ENCODE measurements around the gene ECI2.

DNA sequence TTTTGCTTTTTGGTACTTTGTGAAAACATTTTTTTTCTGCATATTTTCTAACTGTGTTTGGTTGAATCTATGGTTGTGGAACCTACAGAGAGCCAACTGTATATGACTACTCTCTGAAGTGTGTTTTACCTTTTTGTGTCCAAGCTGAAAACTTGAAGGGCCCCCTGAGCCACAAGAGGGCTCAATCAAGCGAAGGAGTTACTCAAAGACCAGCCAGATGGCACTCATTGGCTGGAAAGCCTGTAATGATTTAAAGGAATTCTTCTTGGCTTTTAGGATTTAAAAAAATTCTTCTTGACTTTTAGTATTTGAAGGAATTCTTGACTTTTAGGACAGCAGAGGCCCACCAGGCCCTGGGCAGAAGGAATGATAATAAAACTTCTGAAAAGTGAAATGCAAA lies 27.0 kb upstream of the ECI2 start:
- TF ChIP-seq, protein P1, sequence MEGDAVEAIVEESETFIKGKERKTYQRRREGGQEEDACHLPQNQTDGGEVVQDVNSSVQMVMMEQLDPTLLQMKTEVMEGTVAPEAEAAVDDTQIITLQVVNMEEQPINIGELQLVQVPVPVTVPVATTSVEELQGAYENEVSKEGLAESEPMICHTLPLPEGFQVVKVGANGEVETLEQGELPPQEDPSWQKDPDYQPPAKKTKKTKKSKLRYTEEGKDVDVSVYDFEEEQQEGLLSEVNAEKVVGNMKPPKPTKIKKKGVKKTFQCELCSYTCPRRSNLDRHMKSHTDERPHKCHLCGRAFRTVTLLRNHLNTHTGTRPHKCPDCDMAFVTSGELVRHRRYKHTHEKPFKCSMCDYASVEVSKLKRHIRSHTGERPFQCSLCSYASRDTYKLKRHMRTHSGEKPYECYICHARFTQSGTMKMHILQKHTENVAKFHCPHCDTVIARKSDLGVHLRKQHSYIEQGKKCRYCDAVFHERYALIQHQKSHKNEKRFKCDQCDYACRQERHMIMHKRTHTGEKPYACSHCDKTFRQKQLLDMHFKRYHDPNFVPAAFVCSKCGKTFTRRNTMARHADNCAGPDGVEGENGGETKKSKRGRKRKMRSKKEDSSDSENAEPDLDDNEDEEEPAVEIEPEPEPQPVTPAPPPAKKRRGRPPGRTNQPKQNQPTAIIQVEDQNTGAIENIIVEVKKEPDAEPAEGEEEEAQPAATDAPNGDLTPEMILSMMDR (IDR thresholded peaks at IDR 0.05) = no peak
- TF ChIP-seq POLR2A (IDR thresholded peaks at IDR 0.05) = no peak
